HG02981 (cell line): ENCODE data around the gene CORO2A.
"Not testable (repeated sequence)": the region's sequence is repeated elsewhere in the genome, so short reads cannot be mapped to it uniquely, and the experiment has no call there.

Experiments
- ATAC-seq: cut with Tn5 transposase; IDR thresholded peaks from one replicate; pipeline ENCODE4 v1.9.1; 2021; ENCODE audit warnings: mild to moderate bottlenecking, moderate library complexity; ENCODE audit not compliant: unreplicated experiment

Gene CORO2A

DNA sequence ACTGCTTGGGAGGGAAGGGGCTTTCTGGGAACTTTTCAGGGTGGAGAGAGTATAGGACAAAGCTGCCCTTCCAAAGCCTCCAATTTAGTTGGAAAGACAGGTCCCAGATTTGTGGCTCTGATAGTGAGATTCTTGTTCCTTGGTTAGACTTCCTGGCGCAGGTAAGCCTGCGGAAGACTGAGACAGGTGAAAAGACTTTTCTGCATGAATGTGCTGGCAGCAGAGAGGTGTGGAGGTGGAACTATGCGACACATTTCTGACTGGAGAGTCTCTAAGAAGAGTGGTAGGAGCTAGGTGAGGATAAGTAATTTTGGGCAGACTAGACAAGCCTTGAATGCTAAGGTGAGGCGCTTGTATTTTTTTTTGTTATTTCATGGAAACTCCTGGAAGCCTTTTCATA is 106.0 kb downstream of the CORO2A start:
- no peak for ATAC-seq

DNA sequence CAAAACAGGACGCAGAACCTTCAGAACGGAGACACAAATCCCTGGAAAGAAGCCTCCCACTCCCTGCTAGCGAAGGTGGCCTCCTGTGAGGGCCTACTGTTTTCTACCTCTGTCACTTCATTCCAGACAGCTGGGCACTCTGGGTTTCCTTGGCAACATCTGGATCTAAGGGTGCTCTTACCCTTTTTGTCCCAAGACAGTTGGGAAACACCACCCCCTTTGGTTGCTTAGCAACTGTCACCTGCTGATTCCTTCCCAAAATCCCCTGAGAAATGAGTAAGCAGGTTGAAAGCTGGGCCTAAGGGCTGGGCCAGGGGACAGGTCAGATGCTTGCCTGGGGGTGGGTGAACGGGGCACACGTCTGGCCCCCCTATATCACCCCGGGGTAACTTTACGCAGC is 106.5 kb downstream of the CORO2A start:
- no peak for ATAC-seq

DNA sequence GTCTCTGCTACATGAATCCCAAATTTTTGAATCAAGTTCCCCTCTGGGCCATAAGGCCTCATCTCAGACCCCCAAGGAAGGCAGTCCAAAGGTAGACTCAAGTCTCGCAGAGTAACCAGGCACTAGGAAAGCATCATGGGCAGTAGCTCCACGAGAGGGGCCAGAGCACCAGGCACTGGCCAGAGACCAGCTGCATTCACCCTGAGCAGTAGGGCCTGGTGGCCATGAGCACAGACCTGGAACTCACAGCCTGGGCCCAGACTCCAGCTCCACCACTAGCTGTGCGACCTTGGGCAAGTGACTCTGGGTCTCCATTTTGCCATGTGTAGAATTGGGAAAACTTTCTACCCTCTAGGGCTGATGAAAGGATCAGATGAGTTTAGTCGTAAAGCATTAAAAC is 107.4 kb downstream of the CORO2A start:
- ATAC-seq: no peak

DNA sequence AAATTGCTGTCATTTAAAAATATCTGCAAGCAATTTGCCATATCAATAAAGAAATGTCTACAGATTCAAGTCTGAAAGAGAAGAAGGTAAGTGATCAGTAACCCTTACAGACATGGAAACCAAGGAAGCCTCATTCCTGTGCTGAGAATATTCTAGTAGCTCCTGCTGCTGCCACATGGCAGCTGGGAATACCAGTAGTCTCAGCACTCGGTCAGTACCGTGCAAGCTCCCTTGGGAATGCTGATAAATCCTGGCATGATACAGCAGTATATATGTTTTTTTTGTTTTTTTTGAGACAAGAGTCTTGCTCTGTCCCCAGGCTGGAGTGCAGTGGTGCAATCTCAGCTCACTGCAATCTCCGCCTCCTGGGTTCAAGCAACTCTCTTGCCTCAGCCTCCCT is 108.0 kb downstream of the CORO2A start:
- ATAC-seq: no peak

DNA sequence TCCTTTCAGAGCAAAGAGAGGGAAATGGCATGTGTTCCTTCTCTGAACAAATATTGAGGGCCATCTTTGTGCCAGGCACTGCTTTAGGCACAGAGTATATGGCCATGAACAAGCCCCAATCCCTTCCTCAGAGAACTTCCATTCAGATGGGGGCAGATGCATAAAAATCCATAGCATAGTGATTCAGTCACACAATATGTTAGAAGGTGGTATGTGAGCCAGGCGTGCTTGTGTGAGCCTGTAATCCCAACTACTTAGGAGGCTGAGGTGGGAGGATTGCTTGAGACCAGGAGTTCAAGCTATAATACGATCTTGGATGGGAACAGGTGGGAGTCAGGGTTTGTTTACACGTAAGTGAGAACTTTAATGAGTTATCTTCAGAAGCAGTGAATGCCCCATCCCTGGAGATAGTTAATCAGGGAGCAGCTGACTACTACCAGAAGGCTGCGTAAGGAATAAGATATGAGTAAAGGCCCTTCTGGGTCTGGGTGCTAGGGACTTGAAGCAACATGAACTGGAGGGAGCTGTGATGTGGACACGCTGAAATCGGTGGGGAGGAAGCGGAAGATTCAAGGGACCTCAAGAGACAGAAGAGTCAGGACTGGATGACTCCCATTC is 108.8 kb downstream of the CORO2A start:
- no peak for ATAC-seq

DNA sequence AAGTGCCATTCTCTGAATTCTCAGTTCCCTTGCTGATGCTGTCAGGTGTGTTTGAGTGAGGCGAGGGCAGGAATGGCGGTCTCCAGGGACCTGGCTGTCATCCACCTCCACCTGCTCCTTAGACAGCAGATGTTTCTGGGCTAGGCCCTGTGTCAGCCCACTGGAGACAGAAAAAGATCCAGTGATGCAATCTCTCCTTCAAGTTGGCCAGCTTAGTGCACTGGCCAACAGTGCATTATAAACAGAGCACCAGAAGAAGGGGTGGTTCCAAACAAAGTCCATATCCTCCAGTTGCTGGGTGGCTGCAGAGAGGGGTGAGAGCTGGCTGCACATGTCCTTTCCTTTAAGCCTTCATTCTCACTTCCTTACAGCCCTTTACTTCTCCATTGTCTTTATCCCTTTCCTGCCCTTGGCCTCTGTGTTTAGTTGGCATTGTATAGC is 109.4 kb downstream of the CORO2A start:
- no peak for ATAC-seq

DNA sequence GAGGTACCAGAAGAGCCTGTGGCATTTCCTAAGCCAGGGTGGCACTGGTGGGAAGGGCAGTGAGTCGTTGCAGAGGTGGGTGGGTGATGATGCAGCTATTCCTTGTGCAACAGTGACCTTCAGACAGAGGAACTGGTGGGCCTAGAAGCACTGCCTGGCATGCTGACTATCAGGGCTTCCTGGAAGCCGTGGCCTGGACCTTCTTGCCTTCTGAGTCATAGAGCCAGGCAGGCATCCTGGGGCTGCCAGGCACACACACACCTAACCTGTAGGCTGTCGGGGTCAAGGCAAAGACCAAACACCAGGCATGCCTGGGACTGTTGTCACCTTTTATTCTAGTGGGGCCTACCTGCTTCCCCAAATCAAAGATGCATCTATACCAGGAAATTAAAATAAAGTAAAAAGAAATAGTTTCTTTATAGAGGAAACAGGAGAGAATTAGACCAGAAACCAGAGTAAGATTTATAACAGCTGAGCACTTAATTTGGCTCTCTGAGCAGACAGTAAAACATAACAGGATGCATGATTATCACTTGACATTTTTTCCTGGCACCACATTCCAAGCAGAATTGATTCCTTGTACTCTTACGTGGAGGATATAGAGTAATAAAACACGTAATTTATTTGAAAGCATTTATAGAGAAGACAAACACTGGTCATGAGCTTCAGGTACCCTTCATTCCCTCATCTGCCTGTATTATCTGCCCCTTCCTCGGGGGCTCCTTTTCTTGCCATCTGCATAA is 110.8 kb downstream of the CORO2A start:
- no peak for ATAC-seq

DNA sequence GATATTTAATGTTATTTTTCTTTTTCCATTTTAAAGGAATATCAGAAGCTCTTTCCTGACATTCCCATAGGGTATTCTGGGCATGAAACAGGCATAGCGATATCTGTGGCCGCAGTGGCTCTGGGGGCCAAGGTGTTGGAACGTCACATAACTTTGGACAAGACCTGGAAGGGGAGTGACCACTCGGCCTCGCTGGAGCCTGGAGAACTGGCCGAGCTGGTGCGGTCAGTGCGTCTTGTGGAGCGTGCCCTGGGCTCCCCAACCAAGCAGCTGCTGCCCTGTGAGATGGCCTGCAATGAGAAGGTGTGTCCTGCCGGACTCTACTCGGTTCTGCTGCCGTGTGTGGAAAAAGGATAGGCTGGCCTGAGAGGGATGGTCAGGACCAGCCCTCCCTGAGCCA is 111.7 kb downstream of the CORO2A start:
- ATAC-seq: no peak

DNA sequence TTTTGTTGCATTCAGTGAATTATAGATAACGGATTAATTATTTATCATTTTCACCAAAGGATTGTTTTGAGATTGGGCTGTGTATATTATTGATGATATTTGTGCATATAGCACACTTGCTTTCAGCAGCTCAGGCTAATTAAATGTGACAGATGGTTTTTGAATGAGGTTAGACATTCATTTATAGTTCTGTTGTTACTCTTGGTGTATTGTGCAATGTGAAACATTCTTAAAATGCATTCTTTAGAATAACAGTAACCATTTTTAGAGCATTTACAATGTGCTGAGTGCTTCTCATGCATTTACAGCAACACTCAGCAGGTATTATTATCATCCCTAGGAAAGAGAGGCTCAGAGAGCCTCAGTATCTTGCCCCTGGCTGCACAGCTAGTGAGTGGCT is 112.1 kb downstream of the CORO2A start:
- ATAC-seq: no peak

DNA sequence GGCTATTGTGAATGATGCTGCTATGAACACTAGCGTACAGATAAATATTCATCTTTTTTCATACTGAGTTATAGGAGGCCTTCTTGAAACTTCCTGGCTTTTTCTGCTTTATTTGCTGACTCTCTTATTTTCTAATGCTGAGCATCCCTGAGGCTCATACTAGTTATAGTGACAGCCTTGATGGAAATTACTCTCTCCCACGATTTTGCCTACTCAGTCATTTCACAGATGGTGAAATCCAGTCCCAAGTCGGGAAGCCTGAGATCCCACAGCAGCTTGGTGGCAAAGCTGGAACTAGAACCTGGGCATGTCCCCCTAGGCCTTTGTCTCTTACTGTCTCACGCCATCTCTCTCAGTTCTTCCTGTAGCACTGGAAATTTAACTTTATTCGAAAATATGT is 113.5 kb downstream of the CORO2A start:
- ATAC-seq: no peak

DNA sequence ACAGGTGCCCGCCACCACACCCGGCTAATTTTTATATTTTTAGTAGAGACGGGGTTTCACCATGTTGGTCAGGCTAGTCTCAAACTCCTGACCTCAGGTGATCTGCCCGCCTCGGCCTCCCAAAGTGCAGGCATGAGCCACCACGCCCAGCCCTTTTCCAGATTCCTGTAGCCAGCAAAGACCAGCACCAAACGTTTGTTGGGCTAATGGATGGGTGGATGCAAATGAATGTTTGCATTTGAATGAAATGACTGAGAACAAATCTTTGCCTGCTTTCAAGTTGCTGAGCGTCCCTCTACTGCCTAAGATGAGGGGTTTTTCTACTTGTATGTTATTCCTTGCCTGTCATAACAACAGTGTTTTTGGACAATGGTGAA is 115.9 kb downstream of the CORO2A start:
- ATAC-seq: not testable (repeated sequence)

DNA sequence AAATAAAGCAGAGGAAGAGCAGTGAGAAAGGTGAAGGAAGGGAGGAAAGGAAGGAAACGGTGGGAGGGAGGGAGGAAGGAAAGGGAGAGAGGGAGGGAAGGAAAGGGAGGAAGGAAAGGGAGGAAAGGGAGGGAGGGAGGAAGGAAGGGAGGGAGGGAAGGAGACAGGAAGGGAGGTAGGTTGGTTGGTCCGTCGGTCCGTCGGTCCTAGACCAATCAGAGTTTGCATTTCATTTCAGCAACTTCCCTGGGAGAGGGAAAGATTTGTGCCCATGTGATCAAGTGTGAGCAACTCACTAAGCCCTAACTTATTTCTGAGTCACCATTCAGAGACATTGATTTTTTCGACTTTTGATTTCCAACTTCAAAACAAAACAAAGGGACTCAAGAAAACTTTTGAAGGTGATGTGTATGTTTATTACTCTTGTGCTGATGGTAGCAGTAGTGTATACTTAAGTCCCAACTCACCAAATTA is 117.1 kb downstream of the CORO2A start:
- ATAC-seq: no peak

DNA sequence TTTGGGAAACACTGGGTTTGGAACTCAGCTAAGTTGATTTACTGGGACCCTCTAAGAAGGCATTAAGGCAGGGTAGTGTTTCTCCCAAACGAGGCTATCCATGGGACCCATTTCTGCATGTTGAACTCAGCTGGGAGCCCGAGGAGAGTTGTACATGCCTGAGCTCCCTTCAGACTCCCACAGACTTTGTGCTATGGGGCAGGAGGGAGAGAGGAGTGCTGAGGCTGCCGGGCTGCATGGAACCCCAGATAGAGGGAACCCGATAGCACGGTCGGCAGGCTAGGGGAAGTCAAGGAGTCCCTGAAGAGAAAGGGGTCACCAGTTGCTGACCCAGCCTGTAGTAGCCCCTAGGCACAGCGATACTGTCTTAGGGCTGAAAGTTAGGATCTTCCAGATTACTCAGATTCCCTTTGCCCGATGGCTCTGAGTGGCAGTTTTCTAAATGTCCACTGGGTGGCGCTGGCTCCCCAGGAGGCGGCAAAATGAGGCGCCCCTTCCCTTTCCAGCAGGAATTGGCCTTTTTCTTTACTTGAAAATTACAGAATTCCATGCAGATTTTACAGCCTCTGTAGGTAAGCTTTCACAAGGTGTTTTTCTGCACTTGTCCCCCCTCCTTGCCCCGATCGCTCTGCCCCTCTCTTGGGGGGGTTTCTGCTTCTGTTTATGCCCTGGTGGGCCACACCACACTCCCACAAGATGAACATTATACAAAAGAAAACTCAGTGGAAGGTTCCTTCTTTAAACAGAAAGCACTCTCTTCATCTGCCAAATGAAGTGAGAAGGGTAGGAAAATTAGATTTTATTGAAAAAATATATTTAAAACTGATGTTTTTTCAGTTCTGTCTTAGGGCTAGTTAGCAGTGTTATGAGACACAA is 118.1 kb downstream of the CORO2A start:
- no peak for ATAC-seq

DNA sequence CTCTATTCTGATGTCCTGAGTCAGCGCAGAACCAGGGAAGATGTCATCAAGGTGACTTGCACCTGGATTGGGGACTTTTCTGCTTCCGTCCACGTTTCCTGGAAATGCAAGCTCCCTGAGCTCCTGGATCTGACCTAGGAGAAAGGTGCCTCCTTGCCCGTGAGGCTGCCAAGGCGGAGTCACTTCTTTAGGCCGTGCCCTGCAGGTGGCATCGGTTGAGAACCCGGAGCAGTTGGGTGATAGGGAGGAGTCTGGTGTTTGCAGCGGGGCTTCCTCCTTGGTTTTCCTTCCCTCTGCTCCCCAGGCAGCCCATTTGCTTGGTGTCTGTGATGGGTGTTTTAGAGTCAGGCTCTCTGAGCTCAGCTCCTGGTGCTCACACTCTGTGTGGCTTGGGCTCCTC is 120.7 kb downstream of the CORO2A start:
- no peak for ATAC-seq
